Smooth muscle cell (in vitro differentiated cells): Measurements from ENCODE around the gene TDRKH. TPM values are rescaled to one million over a fixed set of nuclear protein-coding genes. Genes with fewer than 3 reads are reported as not detected.

Experiments used
- DNase-seq: peaks from one replicate; lab custom pipeline; 2025; ENCODE audit not compliant: unreplicated experiment; lab: John Stamatoyannopoulos, UW
- H2AFZ ChIP-seq: fragments of 200-600 bp; sonication (generic); 2 replicates; pipeline ENCODE4 v1.6.0; 2016; ENCODE audit warnings: antibody characterized with exemption, low read depth, mild to moderate bottlenecking
- H3F3A ChIP-seq: fragments of 200-600 bp; sonication (generic); 2 replicates; pipeline ENCODE4 v1.6.0; 2017; ENCODE audit warnings: antibody characterized with exemption, low read depth
- H3K27ac ChIP-seq: fragments of 200-600 bp; sonication (generic); 2 replicates; pipeline ENCODE4 v1.5.1; 2016; ENCODE audit warnings: low read depth, mild to moderate bottlenecking
- H3K27me3 ChIP-seq: fragments of 200-600 bp; sonication (generic); 2 replicates; pipeline ENCODE4 v1.6.1; 2016; ENCODE audit warnings: low read depth, mild to moderate bottlenecking
- H3K36me3 ChIP-seq: fragments of 200-600 bp; sonication (generic); 2 replicates; pipeline ENCODE4 v1.5.1; 2016; ENCODE audit warnings: low read depth
- H3K4me1 ChIP-seq: fragments of 200-600 bp; sonication (generic); 2 replicates; pipeline ENCODE4 v1.5.1; 2016; ENCODE audit warnings: low read depth
- H3K4me2 ChIP-seq: fragments of 200-600 bp; sonication (generic); 2 replicates; pipeline ENCODE4 v1.6.0; 2016; ENCODE audit warnings: mild to moderate bottlenecking
- H3K4me3 ChIP-seq: fragments of 200-600 bp; sonication (generic); 2 replicates; pipeline ENCODE4 v1.5.1; 2016; ENCODE audit warnings: mild to moderate bottlenecking
- H3K79me2 ChIP-seq: fragments of 200-600 bp; sonication (generic); 2 replicates; pipeline ENCODE4 v1.6.0; 2016; ENCODE audit warnings: low read depth, mild to moderate bottlenecking
- H3K9ac ChIP-seq: fragments of 200-600 bp; sonication (generic); 2 replicates; pipeline ENCODE4 v1.6.0; 2016; ENCODE audit warnings: low read depth
- H3K9me3 ChIP-seq: fragments of 200-600 bp; sonication (generic); replicated peaks from 2 replicates; pipeline ENCODE4 v1.5.1; 2016; ENCODE audit warnings: low read depth
- H4K20me1 ChIP-seq: fragments of 200-600 bp; sonication (generic); 2 replicates; pipeline ENCODE4 v1.6.0; 2016; ENCODE audit warnings: low read depth
- CTCF ChIP-seq: fragments of 200-600 bp; sonication (generic); IDR thresholded peaks from 2 replicates; pipeline ENCODE4 v1.5.1; 2017; ENCODE audit warnings: borderline replicate concordance, mild to moderate bottlenecking, antibody characterized with exemption; ENCODE audit not compliant: insufficient read depth, poor library complexity, severe bottlenecking
- WGBS: methylation state at CpG from one replicate; pipeline ENCODE4 v1.1.7; 2016; ENCODE audit warnings: low lambda C conversion rate; 5-methylcytosine and 5-hydroxymethylcytosine counted together
- polyA plus RNA-seq: library from polyadenylated mRNA; unstranded; fragments of >200 nt; fragmentation: Nextera tagmentation; extraction: Ambion mirVana; gene quantifications from 2 replicates; pipeline ENCODE4 v1.2.1, GENCODE V29; 2016
- small RNA-seq: library from RNA; depleted of rRNA; stranded (forward); fragments of <200 nt; gene quantifications from one replicate; pipeline ENCODE3, GENCODE V24; 2014
- total RNA-seq: library from RNA; depleted of rRNA; stranded (reverse); fragments of >200 nt; gene quantifications from 2 replicates; pipeline ENCODE4 v1.2.3, GENCODE V29; 2014

TDRKH gene
- total and polyA plus RNA-seq, 2 experiments from 2014 or later = 4.7 to 8.5 TPM

DNA sequence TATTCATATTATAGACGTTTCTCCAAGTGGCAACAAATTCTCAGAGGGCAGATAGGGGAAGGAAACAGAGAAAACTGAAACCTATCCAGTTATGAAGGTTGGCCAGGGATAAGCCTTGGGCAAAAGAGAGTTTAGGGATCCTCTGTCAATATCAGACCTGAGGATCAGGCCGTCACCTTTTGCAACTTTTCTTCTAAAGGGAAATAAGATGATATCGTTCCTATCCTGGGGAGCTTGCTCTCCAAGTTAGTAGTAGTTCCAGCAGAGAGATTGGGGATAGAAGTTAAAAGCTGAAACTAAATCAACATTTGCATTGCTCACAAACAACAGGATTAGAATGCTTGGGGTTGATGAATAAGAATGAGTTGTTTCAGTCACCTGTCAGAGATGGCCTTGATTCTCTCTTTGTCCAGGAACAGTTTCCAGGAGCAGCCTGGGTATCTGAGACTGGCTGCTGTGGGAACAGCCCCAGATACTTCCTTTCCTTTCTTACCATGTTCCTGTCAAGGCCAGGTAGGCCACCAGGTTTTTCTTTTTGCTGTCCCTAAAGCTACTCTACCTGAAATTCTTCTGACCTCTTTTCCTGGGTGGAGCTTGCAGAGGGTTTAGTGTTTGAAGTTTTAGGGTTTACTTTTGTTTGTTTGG is 66.5 kb downstream of the TDRKH start:
- peaks cover 3% of the 10 kb centered on the region for H3F3A ChIP-seq
- H3K79me2 ChIP-seq = no peaks in the 10 kb centered on the region
- no peak for DNase-seq
- no peaks in the 10 kb centered on the region for H4K20me1 ChIP-seq
- WGBS = 67% methylated on average over 3 of the region's 3 CpGs
- TF ChIP-seq CTCF = no peak
- H3K4me2 ChIP-seq = no peak overlapping the region
- no peak overlapping the region for H3K4me3 ChIP-seq
- no peaks in the 10 kb centered on the region for H3K9me3 ChIP-seq
- H3K27me3 ChIP-seq = peaks cover 55% of the 10 kb centered on the region
- H2AFZ ChIP-seq = no peak overlapping the region
- no peak overlapping the region for H3K27ac ChIP-seq
- H3K4me1 ChIP-seq = peaks cover 22% of the 10 kb centered on the region
- no peaks in the 10 kb centered on the region for H3K36me3 ChIP-seq
- no peak overlapping the region for H3K9ac ChIP-seq

Small RNA genes within 50 kb of the gene (small RNA-seq; reads per million reads assigned to genes)
- gene RNU6-662P = not detected

Other genes with a start within 250 kb of the TDRKH start
- 20.9 and 22.6 TPM in 2 replicates for gene SNX27, start 178.4 kb downstream of the TDRKH start, total RNA-seq
- gene SNX27, start 178.4 kb downstream of the TDRKH start, polyA plus RNA-seq = 11.9 and 12.0 TPM in 2 replicates
- gene CELF3, start 73.7 kb downstream of the TDRKH start, total RNA-seq = not detected in 2 replicates
- not detected in 2 replicates for gene CELF3, start 73.7 kb downstream of the TDRKH start, polyA plus RNA-seq
- not detected in 2 replicates for gene RIIAD1, start 69.0 kb downstream of the TDRKH start, total RNA-seq
- not detected in 2 replicates for gene RIIAD1, start 69.0 kb downstream of the TDRKH start, polyA plus RNA-seq
- gene MRPL9, start 27.0 kb downstream of the TDRKH start, total RNA-seq = 83.8 and 151 TPM in 2 replicates
- 109 and 110 TPM in 2 replicates for gene MRPL9, start 27.0 kb downstream of the TDRKH start, polyA plus RNA-seq
- gene LINGO4, start 14.9 kb upstream of the TDRKH start, total RNA-seq = not detected in 2 replicates
- gene LINGO4, start 14.9 kb upstream of the TDRKH start, polyA plus RNA-seq = not detected in 2 replicates
- not detected in 2 replicates for gene RORC, start 41.3 kb upstream of the TDRKH start, total RNA-seq
- not detected in 2 replicates for gene RORC, start 41.3 kb upstream of the TDRKH start, polyA plus RNA-seq
- not detected in 2 replicates for gene C2CD4D, start 49.3 kb upstream of the TDRKH start, total RNA-seq
- gene C2CD4D, start 49.3 kb upstream of the TDRKH start, polyA plus RNA-seq = 1.2 TPM in 1 of 2 replicates, not detected in the other
- gene THEM5, start 63.2 kb upstream of the TDRKH start, total RNA-seq = 0.76 and 2.1 TPM in 2 replicates
- 1.0 and 1.3 TPM in 2 replicates for gene THEM5, start 63.2 kb upstream of the TDRKH start, polyA plus RNA-seq
- 11.8 and 14.4 TPM in 2 replicates for gene THEM4, start 119.0 kb upstream of the TDRKH start, total RNA-seq
- 15.9 and 19.0 TPM in 2 replicates for gene THEM4, start 119.0 kb upstream of the TDRKH start, polyA plus RNA-seq
- gene S100A10, start 203.4 kb upstream of the TDRKH start, total RNA-seq = 339 and 477 TPM in 2 replicates
- 1,351 and 2,073 TPM in 2 replicates for gene S100A10, start 203.4 kb upstream of the TDRKH start, polyA plus RNA-seq
- gene S100A11, start 246.5 kb upstream of the TDRKH start, total RNA-seq = 990 and 1,481 TPM in 2 replicates
- 2,824 and 4,054 TPM in 2 replicates for gene S100A11, start 246.5 kb upstream of the TDRKH start, polyA plus RNA-seq